GM18519 (cell line): ENCODE data around the gene SGMS1.

ENCODE experiments used
- ATAC-seq: cut with Tn5 transposase; IDR thresholded peaks from one replicate; pipeline ENCODE4 v1.9.1; 2021; ENCODE audit warnings: mild to moderate bottlenecking, moderate library complexity; ENCODE audit not compliant: unreplicated experiment, low FRiP score

Gene SGMS1

DNA sequence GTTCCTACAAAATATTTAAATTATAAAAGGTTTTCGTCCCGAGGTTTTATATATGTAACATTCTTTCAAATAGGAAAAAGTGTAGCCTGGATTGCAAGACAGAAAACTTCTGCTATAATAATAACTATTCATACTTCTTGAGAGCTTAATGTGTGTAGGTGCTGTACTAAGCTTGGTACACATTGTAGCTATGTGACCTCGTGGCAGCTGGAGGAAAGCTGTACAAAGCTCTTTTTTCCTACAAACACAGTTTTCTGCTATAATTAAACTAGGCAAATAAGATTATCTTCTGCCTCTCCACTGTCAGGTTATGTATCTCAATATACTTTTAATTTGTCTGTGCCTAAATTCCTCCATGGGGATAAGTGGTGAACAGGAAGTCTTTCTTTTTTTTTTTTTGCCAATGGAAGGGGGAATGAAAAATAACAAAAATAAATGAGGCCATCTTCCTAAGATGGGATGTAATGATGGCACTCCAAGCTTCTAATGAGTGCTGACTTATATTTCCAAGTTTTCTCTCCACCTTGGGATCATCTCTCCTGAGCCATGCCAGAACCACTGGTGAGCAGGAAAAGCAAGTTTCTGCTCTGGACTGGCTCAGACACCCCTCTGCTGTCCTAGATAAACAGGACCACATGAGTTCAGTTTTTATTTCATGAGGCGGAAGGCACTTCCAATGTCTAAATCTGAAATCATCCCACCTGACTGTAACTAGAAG lies 9.9 kb downstream of the SGMS1 start:
- ATAC-seq: no peak

- ATAC-seq: peak; percentile 35
Measured at GRCh38 chr10:50613150-50613549, 10.6 kb downstream of the SGMS1 start.

GRCh38 chr10:50610368-50610767 lies 13.4 kb downstream of the SGMS1 start:
- ATAC-seq: no peak

GRCh38 chr10:50607356-50607925 lies 16.3 kb downstream of the SGMS1 start:
- ATAC-seq: no peak

GRCh38 chr10:50605951-50606270 lies 17.8 kb downstream of the SGMS1 start:
- no peak for ATAC-seq

DNA sequence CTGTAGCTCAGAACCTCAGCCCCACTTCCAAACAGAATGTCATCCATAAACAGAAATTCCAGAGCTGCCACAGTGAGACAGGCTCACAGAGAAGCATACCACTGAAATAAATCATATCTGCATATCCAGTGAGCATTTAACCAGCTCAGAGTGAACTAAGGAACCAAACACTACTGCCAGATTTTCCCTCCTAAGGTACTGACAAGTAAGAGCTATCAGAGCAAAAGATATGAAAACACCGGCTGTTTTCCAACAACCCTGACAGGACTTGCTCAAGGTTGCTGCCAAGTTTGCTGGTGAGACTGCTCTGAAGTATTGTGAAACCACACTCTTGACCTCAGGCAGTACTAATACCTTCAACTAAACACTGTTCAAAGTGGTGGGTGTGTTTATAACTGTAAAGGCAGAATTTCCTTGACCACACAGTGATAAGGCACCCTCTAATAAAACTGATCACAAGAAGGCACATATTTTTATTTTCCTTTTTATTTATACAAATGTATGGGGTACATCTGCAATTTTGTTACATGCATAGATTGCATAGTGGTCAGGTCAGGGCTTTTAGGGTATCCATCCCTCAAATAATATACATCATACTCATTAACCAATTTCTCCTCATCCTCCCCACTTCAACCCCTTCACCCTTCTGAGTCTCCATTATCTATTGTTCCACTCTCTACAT lies 18.3 kb downstream of the SGMS1 start:
- peak; percentile 70 for ATAC-seq

DNA sequence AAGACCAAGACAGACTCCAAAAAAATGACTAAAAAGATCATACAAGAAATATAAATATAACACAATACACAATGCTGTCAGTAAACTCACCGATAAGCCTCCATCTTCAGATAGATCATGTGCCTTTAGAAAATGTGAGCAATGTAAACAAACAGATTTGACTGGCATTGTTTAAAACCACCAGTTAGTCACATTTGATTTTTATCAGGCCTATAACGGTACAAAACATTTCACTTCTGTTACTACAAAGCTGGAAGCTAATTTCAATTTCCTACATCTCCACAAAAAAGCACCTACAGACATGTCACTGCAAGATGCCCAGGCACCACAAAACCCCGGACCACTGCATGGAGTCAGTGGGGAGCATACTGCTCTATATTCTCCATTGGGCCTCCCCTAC lies 18.9 kb downstream of the SGMS1 start:
- ATAC-seq: no peak

GRCh38 chr10:50604049-50604640 lies 19.6 kb downstream of the SGMS1 start:
- peak; percentile 58 for ATAC-seq

GRCh38 chr10:50603151-50603850 lies 20.5 kb downstream of the SGMS1 start:
- ATAC-seq: no peak

GRCh38 chr10:50601974-50602373 lies 21.8 kb downstream of the SGMS1 start:
- no peak for ATAC-seq

GRCh38 chr10:50600831-50601477 lies 22.8 kb downstream of the SGMS1 start:
- no peak for ATAC-seq

DNA sequence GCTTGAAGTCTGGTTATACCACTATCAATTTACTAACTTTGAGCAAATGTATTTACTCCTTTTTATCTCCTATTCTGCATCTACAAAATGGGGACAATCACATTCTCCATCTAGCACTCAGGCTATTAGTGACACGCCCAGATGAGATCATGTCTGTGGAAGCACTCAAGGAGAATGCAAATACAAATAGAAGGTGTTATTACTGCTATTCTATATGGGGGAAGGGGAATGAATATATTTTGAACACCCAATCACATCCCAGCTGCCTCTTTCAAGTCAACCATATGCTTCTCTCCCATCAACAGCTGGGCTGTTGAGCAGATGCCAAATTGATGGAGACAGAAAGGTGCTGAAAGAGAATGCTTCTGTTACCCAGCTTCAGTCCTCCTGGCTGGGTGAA lies 23.5 kb downstream of the SGMS1 start:
- no peak for ATAC-seq

GRCh38 chr10:50596897-50597296 lies 26.9 kb downstream of the SGMS1 start:
- no peak for ATAC-seq

DNA sequence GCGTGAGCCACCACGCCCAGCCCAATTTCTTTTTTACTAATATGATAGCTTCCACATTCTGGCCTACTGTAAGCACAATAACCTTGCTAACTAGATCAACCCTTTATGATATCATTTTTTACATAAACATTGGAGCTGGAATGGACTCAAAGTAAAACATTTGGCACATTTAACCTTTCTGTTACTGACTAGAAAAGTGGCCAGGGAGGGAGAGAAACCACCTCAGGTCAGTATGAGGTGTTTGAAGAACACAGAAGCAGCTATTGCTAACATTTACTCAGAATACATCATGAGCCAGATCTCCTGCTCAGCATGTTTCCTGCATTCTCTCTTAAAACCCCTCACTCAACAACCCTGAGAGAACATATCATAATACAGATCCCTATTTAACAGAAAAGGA lies 27.3 kb downstream of the SGMS1 start:
- ATAC-seq: no peak

DNA sequence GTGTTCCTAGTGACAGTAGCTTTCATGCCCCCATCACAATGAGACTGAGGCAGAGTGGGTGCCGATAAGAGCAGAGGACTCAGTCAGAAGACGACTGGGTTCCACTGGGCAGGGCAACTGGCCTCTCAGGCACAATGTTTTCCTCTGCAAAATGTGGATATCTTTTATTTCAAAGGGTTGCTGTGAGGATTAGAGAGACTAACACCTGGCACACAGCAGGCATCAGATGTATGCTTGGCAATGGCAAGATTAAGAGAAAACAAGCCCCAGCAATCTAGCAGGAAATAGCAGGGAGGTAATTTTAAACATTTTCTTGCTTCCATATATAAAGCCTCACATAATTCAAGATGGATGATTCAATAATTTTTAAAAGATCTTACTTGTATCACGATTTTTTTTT lies 28.0 kb downstream of the SGMS1 start:
- no peak for ATAC-seq

- no peak for ATAC-seq
Measured at GRCh38 chr10:50593523-50594376, 30.0 kb downstream of the SGMS1 start.

DNA sequence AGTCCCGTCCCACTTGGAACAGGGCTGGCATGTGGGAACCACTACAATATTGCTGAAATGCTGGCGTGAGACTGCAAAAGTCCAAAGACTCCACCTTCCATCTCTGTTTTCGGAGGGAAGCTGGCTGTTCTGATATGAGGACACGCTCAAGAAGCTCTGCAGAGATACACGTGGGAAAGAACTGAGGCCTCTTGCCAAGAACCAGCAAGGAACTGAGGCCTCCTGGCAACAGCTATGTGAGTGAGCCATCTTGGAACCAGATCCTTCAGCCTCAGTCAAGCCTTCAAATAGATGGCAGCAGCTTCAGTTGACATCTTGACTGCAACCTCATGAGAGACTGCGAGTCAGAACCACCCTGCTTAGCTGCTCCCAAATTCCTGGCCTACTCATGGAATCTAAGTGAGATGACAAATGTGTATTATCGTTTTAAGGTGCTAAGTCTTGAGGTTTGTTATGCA lies 30.8 kb downstream of the SGMS1 start:
- ATAC-seq: no peak

DNA sequence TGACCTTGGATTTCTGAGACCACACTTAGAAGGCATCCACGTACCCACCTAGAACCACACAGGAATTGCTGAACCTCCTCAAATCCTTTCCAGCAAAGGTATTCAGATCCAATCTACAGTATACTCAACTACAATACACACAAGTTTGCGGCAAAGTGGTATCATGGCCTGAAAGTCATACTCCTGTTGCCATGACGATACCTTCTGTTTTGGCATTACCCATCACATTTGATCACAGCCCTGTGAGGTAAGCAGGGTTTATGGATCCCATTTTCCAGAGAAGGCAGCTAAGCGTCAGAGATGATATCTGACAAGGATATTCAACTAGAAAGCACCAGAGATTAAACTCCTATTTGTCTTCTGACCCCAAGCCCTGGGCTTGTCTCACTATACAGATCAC lies 32.8 kb downstream of the SGMS1 start:
- no peak for ATAC-seq

DNA sequence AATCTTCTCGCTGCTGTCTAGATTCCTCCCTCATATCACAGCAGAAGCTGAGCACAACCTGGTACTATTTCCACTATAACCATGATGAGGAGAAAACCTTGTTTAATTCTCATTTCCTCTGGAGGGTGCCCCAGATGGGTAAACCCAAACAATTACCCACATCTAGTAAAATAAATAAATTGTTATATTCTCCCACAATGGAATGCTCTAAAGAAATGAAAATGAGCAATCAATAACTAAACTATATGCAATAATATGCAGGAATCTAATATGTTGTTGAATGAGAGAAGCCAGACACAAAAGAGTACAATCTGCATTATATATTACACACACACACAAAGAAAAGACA lies 37.0 kb downstream of the SGMS1 start:
- ATAC-seq: no peak
